ENCODE results near the gene SLC6A20.

GRCh38 chr3:45798034-45798433, 1.7 kb upstream of the SLC6A20 start:
- no peak for TF ChIP-seq POLR2A (IDR thresholded peaks at IDR 0.05; ENCODE audit: low read length)
- TF ChIP-seq GATA1 (IDR thresholded peaks at IDR 0.05; ENCODE audit: low read depth, low read length), result no peak
